Tibial nerve (tissue), 4 donors: Measurements from ENCODE around the gene ARL5A.

ENCODE experiments used
- CTCF ChIP-seq, 5 experiments: fragments of 200-600 bp in 3 of 5; fragments of 450-650 bp in 2 of 5; sonication (generic) in 3 of 5; IDR thresholded peaks; one replicate each; pipeline ENCODE4 v1.5.1; 2016 to 2019; ENCODE audit warnings: antibody characterized with exemption in 5 of 5, mild to moderate bottlenecking in 3 of 5, moderate library complexity in 2 of 5
- EP300 ChIP-seq, 2 donors: sonication (generic); formaldehyde crosslinking; IDR thresholded peaks; one replicate each; pipeline ENCODE4 v1.6.1; 2017; ENCODE audit warnings: antibody characterized with exemption in 2 of 2, mild to moderate bottlenecking in 1 of 2
- POLR2A ChIP-seq, 2 donors: fragments of 450-650 bp; IDR thresholded peaks; one replicate each; pipeline ENCODE4 v1.6.1; 2017; ENCODE audit warnings: antibody characterized with exemption in 2 of 2, mild to moderate bottlenecking in 2 of 2, moderate library complexity in 2 of 2

- no peak for TF ChIP-seq CTCF (IDR thresholded peaks at IDR 0.05)
- no peak for TF ChIP-seq POLR2A (IDR thresholded peaks at IDR 0.05)
- no peak for TF ChIP-seq EP300 (IDR thresholded peaks at IDR 0.05)
Measured at GRCh38 chr2:151766437-151767153, 61.6 kb downstream of the ARL5A start.
